ENCODE measurements around the gene ARHGAP19. TPM values are rescaled to one million over a fixed set of nuclear protein-coding genes. Genes with fewer than 3 reads are reported as not detected.

Gene ARHGAP19
- total and polyA plus RNA-seq, 9 donors, result 8.5 to 19.9 (median 10.9) TPM

DNA sequence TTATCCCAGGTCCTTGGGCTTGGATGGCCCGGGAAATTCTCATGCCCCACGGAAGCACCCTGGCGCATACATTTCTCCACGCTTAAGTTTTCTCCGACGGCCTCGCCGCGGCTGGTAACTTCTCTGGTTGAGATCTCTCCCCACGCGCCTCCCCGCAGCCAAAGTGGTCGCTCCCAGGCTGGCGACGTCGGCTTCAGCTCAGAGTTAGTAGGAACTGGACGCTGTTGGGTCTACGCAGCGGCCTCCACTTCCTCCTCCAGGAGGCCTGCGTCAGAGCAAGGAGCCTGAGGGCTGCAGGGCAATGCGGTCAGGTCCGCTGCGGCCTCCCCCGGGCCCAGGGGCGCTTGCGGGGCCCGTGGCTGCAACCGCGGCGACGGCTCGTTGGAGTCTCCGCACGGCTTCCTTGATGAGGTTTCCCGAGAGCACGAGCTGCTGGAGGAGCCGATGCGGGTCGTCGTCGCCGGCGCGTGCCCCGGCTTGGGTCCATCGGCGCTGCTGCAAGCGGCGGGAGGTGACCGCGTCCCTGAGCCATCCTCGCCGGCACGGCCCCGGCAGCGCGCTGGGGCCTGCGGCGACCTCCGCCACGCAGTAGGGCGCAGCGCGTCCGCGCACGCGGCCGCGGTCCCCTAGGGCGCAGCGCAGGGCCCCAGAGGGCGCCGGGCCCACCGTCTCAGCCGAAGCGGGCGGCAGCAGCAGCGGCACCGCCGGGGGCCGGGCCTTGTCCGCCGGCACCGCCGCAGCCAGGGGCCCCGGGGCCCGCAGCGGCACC, 41.3 kb upstream of the ARHGAP19 start:
- Histone ChIP-seq H3K27me3 (ENCODE audit: control insufficient read depth, insufficient read depth, low read length) (peaks cover 21% of the 10 kb centered on the region), H3K4me1 (ENCODE audit: control insufficient read depth, insufficient read depth, low read length) (peaks cover 28% of the 10 kb centered on the region), H3K4me3 (ENCODE audit: low read length) (peak overlapping the region; percentile 60), H3K9me3 (replicated peaks; ENCODE audit: control insufficient read depth, low read depth, low read length) (no peaks in the 10 kb centered on the region), H3K36me3 (ENCODE audit: control insufficient read depth, insufficient read depth, low read length) (peaks cover 4% of the 10 kb centered on the region), H3K27ac (ENCODE audit: low read length) (peak overlapping the region; percentile 67)
- DNase-seq, result peak; percentile 53
- WGBS (ENCODE audit: insufficient coverage), result under 1% methylated on average over 89 of the region's 89 CpGs

DNA sequence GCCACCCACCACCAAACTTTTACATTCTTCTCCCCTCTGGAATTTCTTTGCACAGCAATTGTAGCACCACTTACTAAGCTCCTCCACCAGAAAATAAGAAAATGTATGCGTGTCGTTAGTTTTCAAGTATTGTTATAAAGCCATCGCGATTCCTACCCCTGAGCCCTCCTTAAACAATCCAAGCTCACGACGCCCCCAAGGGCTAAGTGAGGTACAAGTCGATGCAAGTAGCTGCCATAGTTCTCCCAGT, 40.8 kb upstream of the ARHGAP19 start:
- peak; percentile 50 for DNase-seq
- WGBS (ENCODE audit: insufficient coverage), result 4% methylated on average over 3 of the region's 7 CpGs
- Histone ChIP-seq H3K27ac (ENCODE audit: low read length) (peak overlapping the region; percentile 67), H3K4me1 (ENCODE audit: control insufficient read depth, insufficient read depth, low read length) (peaks cover 28% of the 10 kb centered on the region), H3K36me3 (ENCODE audit: control insufficient read depth, insufficient read depth, low read length) (peaks cover 4% of the 10 kb centered on the region), H3K4me3 (ENCODE audit: low read length) (peak overlapping the region; percentile 48), H3K27me3 (ENCODE audit: control insufficient read depth, insufficient read depth, low read length) (peaks cover 20% of the 10 kb centered on the region), H3K9me3 (replicated peaks; ENCODE audit: control insufficient read depth, low read depth, low read length) (no peaks in the 10 kb centered on the region)

DNA sequence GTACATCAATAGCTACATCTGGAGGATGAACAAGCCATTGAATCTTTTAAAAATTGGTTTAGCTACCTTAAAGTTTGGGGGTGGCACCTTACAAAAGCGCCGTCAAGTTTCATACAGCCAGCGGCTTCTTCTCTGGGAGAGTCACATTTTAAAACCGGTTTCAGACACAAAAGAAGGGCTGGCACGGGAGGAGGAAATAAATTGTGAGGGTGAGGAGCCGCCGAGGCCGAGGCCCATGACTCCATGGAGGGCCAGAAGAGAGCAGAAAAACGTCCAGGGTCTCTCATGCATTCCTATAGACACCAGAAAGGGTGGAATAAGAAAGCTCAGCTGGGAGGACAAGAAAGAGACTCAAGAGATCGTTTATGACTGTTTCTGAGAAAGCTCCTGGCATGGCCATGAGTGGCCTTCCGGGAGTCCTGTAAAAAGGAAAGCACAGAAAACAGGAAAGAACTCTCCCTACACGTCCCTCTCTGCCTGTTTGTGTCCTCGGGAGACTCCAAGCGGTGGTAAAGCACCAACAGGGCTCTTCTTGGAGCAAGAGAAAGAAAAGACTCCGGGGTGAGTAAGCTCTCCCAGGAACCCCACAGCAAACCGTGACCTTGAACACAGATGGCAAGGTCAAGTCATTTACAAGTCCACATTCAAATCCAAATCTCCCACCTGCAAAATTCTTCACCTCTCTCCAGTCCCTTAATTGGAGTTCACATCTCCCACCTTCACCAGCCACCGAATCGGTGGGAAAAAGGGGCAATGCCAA, 40.3 kb upstream of the ARHGAP19 start:
- Histone ChIP-seq H3K9me3 (replicated peaks; ENCODE audit: control insufficient read depth, low read depth, low read length) (no peaks in the 10 kb centered on the region), H3K27ac (ENCODE audit: low read length) (peak overlapping the region; percentile 67), H3K36me3 (ENCODE audit: control insufficient read depth, insufficient read depth, low read length) (peaks cover 4% of the 10 kb centered on the region), H3K4me1 (ENCODE audit: control insufficient read depth, insufficient read depth, low read length) (peaks cover 28% of the 10 kb centered on the region), H3K27me3 (ENCODE audit: control insufficient read depth, insufficient read depth, low read length) (peaks cover 17% of the 10 kb centered on the region), H3K4me3 (ENCODE audit: low read length) (peak overlapping the region; percentile 48)
- DNase-seq, result peak; percentile 72
- 21% methylated on average over 9 of the region's 18 CpGs for WGBS (ENCODE audit: insufficient coverage)

DNA sequence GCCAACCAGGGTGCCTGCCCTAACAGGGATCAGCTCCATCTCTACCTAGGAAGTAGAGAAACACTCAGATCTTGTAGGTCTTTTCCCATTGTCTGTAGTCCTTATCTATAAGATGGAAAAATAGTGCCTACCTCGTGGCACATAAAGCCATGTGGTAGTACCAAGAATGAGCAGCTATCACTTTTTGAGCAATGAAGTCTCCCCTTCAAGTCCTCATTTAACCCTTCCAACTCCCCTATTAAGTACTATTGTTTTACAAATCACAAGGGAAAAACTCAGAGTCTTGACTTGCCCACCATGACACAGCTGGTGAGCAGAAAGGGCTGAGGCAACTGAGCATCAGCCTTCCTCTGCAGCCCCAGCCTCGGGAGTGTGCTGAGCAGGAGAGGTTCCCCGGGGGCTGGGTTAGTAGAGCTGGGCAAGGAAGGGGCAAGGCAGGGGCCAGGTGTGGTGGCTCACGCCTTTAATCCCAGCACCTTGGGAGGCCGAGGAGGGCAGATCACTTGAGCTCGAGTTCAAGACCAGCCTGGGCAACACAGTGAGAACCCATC, 38.8 kb upstream of the ARHGAP19 start:
- WGBS (ENCODE audit: insufficient coverage), result 58% methylated on average over 2 of the region's 6 CpGs
- no peak overlapping the region for H3K4me3 ChIP-seq (ENCODE audit: low read length)
- peaks cover 4% of the 10 kb centered on the region for H3K36me3 ChIP-seq (ENCODE audit: control insufficient read depth, insufficient read depth, low read length)

DNA sequence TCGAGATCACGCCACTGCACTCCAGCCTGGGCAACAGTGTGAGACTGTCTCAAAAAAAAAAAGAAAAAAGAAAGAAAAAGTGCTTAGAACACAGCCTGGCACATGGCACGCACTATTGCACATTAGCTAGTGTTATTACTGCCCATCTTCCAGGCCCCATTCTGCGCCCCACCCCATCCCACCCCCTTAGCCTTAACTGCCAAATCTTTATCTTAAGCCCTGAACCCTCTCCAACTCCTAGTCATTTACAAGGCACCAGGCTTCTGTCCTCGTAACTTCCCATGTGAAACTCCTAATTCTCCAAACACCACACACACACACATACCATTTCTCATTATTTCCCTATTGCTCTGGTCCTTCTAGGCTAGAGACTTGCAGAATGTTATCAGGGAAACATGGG, 37.3 kb upstream of the ARHGAP19 start:
- H3K27me3 ChIP-seq (ENCODE audit: control insufficient read depth, insufficient read depth, low read length), result no peaks in the 10 kb centered on the region
- H3K27ac ChIP-seq (ENCODE audit: low read length), result no peak overlapping the region
- peaks cover 4% of the 10 kb centered on the region for H3K36me3 ChIP-seq (ENCODE audit: control insufficient read depth, insufficient read depth, low read length)
- DNase-seq, result no peak
- no peaks in the 10 kb centered on the region for H3K9me3 ChIP-seq (replicated peaks; ENCODE audit: control insufficient read depth, low read depth, low read length)
- WGBS (ENCODE audit: insufficient coverage), result 92% methylated on average over 5 of the region's 5 CpGs
- H3K4me1 ChIP-seq (ENCODE audit: control insufficient read depth, insufficient read depth, low read length), result peaks cover 21% of the 10 kb centered on the region
- no peak overlapping the region for H3K4me3 ChIP-seq (ENCODE audit: low read length)

More for the DNA sequence above, 38.8 kb upstream of the ARHGAP19 start:
- peaks cover 26% of the 10 kb centered on the region for H3K4me1 ChIP-seq (ENCODE audit: control insufficient read depth, insufficient read depth, low read length)
- no peaks in the 10 kb centered on the region for H3K9me3 ChIP-seq (replicated peaks; ENCODE audit: control insufficient read depth, low read depth, low read length)
- peaks cover 9% of the 10 kb centered on the region for H3K27me3 ChIP-seq (ENCODE audit: control insufficient read depth, insufficient read depth, low read length)
- no peak for DNase-seq
- H3K27ac ChIP-seq (ENCODE audit: low read length), result no peak overlapping the region

DNA sequence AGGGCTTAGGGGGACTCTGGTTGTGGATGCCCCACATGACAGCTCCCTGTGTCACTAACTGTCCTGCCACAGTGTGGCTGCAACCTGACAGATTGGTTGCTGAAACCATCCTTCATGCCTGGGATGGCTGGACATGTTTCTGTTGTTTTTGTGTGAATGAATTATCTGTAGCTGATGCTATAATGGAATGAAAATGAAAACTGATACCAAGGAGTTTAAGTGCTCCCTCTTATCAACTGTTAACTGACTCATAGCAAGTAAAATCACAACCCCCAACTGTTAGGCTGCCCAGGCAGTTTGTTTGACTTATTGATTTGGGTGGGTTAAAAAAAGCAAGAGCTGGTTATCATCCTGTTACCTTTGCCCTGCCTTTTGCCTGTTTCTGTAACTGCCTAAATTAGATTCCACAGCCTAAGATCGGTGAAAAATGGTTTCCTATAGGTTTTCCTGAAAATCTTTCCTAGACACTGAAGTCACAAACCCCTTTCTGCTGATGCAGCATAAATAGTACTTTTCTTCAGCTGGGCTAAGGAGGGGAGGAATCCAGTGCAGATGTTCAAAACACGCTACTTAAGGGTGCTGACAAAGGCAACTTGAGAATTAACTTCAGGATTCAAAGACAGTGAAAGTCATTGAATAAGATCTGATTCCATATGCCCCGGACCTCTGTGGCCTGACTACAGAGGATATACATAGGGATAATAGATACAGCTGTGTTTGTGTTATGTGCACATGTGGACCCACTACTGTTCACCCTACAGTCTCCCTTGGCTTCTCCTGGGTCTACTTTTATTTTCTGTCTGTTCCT, 36.4 kb upstream of the ARHGAP19 start:
- peaks cover 4% of the 10 kb centered on the region for H3K36me3 ChIP-seq (ENCODE audit: control insufficient read depth, insufficient read depth, low read length)
- no peak overlapping the region for H3K4me3 ChIP-seq (ENCODE audit: low read length)
- no peaks in the 10 kb centered on the region for H3K27me3 ChIP-seq (ENCODE audit: control insufficient read depth, insufficient read depth, low read length)
- no peak for DNase-seq
- peaks cover 21% of the 10 kb centered on the region for H3K4me1 ChIP-seq (ENCODE audit: control insufficient read depth, insufficient read depth, low read length)
- WGBS (ENCODE audit: insufficient coverage), result 86% methylated on average over 1 of the region's 3 CpGs
- no peaks in the 10 kb centered on the region for H3K9me3 ChIP-seq (replicated peaks; ENCODE audit: control insufficient read depth, low read depth, low read length)
- H3K27ac ChIP-seq (ENCODE audit: low read length), result no peak overlapping the region

DNA sequence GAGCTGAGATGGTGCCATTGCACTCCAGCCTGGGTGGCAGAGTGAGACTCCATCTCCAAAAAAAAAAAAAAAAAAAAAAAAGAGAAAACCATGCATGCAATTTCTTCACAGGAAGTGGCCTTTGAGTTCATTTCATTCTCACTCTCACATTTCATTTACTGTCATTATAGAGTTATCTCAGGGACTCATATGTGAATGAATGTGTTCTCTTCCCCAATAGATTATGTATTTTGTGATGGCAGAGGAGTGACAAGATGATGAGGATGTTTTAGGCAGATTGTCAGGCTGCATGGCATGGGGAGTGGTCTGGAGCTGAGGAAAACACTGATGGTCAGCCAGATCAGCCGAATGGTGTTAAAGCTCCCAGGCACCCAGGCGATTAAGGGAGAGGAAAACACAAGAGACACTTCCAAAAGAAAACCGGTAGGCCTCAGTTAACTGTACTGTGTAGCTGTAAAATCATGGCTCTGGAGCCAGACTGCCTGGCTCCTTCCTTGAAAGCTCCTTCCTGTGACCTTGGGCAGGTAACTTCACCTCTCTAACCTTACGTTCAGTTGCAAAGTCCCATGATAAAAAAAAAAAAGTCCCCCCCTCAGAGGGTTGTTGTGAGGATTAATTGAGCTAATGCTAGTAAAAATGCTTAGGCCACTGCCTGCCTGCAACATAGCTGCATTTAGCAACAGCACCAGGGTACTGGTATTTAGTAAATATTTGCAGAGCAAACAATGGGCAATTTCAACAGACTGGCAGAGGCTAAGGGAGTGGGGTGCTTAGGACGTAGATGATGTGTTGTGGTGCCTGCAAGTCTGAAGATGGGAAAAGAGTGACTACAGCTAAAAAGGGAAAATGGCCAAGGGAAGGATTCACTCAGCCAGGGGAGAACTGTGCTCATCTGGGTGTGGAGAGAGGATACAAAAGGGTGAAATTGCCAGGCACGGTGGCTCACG, 35.2 kb upstream of the ARHGAP19 start:
- no peaks in the 10 kb centered on the region for H3K9me3 ChIP-seq (replicated peaks; ENCODE audit: control insufficient read depth, low read depth, low read length)
- H3K27me3 ChIP-seq (ENCODE audit: control insufficient read depth, insufficient read depth, low read length), result no peaks in the 10 kb centered on the region
- H3K4me3 ChIP-seq (ENCODE audit: low read length), result no peak overlapping the region
- 63% methylated on average over 4 of the region's 7 CpGs for WGBS (ENCODE audit: insufficient coverage)
- H3K4me1 ChIP-seq (ENCODE audit: control insufficient read depth, insufficient read depth, low read length), result peaks cover 12% of the 10 kb centered on the region
- peaks cover 4% of the 10 kb centered on the region for H3K36me3 ChIP-seq (ENCODE audit: control insufficient read depth, insufficient read depth, low read length)
- H3K27ac ChIP-seq (ENCODE audit: low read length), result no peak overlapping the region
- DNase-seq, result no peak

DNA sequence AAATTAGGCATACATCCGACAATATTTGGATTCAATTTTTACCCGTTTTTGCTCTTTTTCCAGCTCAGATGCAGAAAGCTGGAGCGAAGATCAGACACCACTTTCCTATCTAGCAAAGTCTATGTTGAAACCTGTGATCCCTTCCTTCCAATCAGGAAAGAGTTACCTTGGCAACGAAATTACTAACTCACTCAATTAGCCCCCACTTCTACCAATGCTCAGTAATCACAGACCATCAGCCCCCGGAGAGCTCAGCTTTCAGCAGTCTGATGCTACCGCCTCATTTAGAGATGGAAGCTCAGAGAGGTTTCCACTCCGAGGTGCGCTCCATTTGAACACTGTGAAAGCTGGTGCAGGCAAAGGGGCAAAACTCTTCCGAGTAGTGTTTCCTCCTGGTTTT, 33.3 kb upstream of the ARHGAP19 start:
- DNase-seq, result no peak
- 66% methylated on average over 4 of the region's 9 CpGs for WGBS (ENCODE audit: insufficient coverage)
- H3K36me3 ChIP-seq (ENCODE audit: control insufficient read depth, insufficient read depth, low read length), result peaks cover 2% of the 10 kb centered on the region
- H3K27ac ChIP-seq (ENCODE audit: low read length), result no peak overlapping the region
- no peaks in the 10 kb centered on the region for H3K9me3 ChIP-seq (replicated peaks; ENCODE audit: control insufficient read depth, low read depth, low read length)
- no peak overlapping the region for H3K4me3 ChIP-seq (ENCODE audit: low read length)
- H3K27me3 ChIP-seq (ENCODE audit: control insufficient read depth, insufficient read depth, low read length), result peaks cover 9% of the 10 kb centered on the region
- H3K4me1 ChIP-seq (ENCODE audit: control insufficient read depth, insufficient read depth, low read length), result peaks cover 17% of the 10 kb centered on the region

DNA sequence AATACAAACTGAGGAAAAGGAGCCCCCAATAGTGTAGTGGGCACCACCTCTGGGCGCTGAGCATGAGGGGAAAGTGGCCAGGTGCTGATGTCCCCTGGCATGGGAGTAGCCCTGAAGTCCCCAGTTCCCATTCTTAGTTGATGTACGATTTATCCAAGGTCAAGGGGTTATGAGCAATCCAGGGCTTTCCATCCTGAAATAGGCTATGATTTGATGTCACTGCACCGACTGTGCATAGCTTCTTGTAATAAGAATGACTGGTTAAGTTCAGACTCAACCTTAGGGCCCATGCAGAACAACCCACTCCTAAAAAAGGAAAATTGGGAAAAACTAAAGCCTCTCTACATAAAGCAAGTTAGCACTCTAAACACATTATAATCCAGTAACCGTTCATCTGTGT, 31.1 kb upstream of the ARHGAP19 start:
- Histone ChIP-seq H3K36me3 (ENCODE audit: control insufficient read depth, insufficient read depth, low read length) (no peaks in the 10 kb centered on the region), H3K9me3 (replicated peaks; ENCODE audit: control insufficient read depth, low read depth, low read length) (no peaks in the 10 kb centered on the region), H3K27me3 (ENCODE audit: control insufficient read depth, insufficient read depth, low read length) (peaks cover 20% of the 10 kb centered on the region), H3K27ac (ENCODE audit: low read length) (no peak overlapping the region), H3K4me3 (ENCODE audit: low read length) (no peak overlapping the region), H3K4me1 (ENCODE audit: control insufficient read depth, insufficient read depth, low read length) (peaks cover 27% of the 10 kb centered on the region)
- WGBS (ENCODE audit: insufficient coverage), result 86% methylated on average over 2 of the region's 4 CpGs
- no peak for DNase-seq

Measured in muscle of leg (tissue), 11 donors.